ENCODE results near the gene GABRB1. TPM values are rescaled to one million over a fixed set of nuclear protein-coding genes. Genes with fewer than 3 reads are reported as not detected.

Gene GABRB1
- total and polyA plus RNA-seq, 2 donors (not counting 1 experiment from before 2014, with no cell fraction given), result 0.05 to 0.17 TPM

GRCh38 chr4:47013373-47013772 is 18.0 kb upstream of the GABRB1 start:
- DNase-seq (ENCODE audit: low read depth in 2 of 2), result no peak
- H3K79me2 ChIP-seq (ENCODE audit: control insufficient read depth, insufficient read depth, low read length), result no peaks in the 10 kb centered on the region
- no peaks in the 10 kb centered on the region for H3K4me1 ChIP-seq (ENCODE audit: control insufficient read depth, extremely low read depth, insufficient read depth, low read length)
- no peaks in the 10 kb centered on the region for H3K27me3 ChIP-seq (ENCODE audit: control insufficient read depth, insufficient read depth, low read length)
- H3K9ac ChIP-seq (ENCODE audit: insufficient read depth, low read length), result no peak overlapping the region
- H3K27ac ChIP-seq (ENCODE audit: insufficient read depth, low read length), result no peak overlapping the region
- H3K36me3 ChIP-seq (ENCODE audit: control insufficient read depth, insufficient read depth, low read length), result no peaks in the 10 kb centered on the region
- no peak overlapping the region for H2AFZ ChIP-seq (ENCODE audit: low read length)
- TF ChIP-seq EZH2 (IDR thresholded peaks at IDR 0.05; ENCODE audit: low read length, missing control alignments) (no peak), CTCF (conservative IDR thresholded peaks at IDR 0.05 in 1 of 2, IDR thresholded peaks at IDR 0.05 in 1 of 2; ENCODE audit: low read depth in 1 of 2, low read length in 2 of 2) (no peak)
- H3K4me2 ChIP-seq (ENCODE audit: extremely low read depth, insufficient read depth, low read length), result no peak overlapping the region
- no peaks in the 10 kb centered on the region for H3K9me3 ChIP-seq (ENCODE audit: control insufficient read depth, insufficient read depth, low read depth, low read length)
- no peaks in the 10 kb centered on the region for H4K20me1 ChIP-seq (ENCODE audit: control insufficient read depth, extremely low read depth, insufficient read depth, low read length)
- no peak overlapping the region for H3K4me3 ChIP-seq (replicated peaks in 1 of 4; ENCODE audit: control extremely low read depth in 1 of 4, insufficient read depth in 1 of 4, low read depth in 3 of 4, low read length in 4 of 4)

DNA sequence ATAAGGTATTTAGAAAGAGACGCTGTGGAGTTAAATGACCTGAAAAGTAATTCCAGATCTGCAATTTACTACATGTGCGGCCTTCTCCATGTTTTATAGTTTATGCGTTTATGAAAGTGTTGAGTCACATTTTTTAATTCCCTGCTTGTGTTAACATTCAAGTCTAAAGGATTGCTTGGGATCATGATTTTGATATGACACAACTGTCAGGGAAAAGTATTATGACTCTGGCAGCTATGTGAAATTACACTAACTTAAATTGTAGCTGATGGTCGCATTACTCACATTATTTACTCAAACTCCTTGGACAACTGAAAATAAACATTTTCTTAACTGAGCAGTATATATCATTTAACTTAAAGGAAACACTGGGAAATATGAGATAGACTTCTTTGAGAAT is 14.3 kb upstream of the GABRB1 start:
- H3K36me3 ChIP-seq (ENCODE audit: control insufficient read depth, insufficient read depth, low read length), result no peaks in the 10 kb centered on the region
- H3K9me3 ChIP-seq (ENCODE audit: control insufficient read depth, insufficient read depth, low read depth, low read length), result no peaks in the 10 kb centered on the region
- no peaks in the 10 kb centered on the region for H3K79me2 ChIP-seq (ENCODE audit: control insufficient read depth, insufficient read depth, low read length)
- no peak overlapping the region for H3K27ac ChIP-seq (ENCODE audit: insufficient read depth, low read length)
- no peak overlapping the region for H2AFZ ChIP-seq (ENCODE audit: low read length)
- peak; percentile 7 to 71 for DNase-seq (ENCODE audit: low read depth in 2 of 2)
- H3K9ac ChIP-seq (ENCODE audit: insufficient read depth, low read length), result no peak overlapping the region
- no peak overlapping the region for H3K4me3 ChIP-seq (replicated peaks in 1 of 4; ENCODE audit: control extremely low read depth in 1 of 4, insufficient read depth in 1 of 4, low read depth in 3 of 4, low read length in 4 of 4)
- no peaks in the 10 kb centered on the region for H3K27me3 ChIP-seq (ENCODE audit: control insufficient read depth, insufficient read depth, low read length)
- H3K4me1 ChIP-seq (ENCODE audit: control insufficient read depth, extremely low read depth, insufficient read depth, low read length), result no peaks in the 10 kb centered on the region
- no peaks in the 10 kb centered on the region for H4K20me1 ChIP-seq (ENCODE audit: control insufficient read depth, extremely low read depth, insufficient read depth, low read length)
- no peak overlapping the region for H3K4me2 ChIP-seq (ENCODE audit: extremely low read depth, insufficient read depth, low read length)
- no peak for TF ChIP-seq CTCF (conservative IDR thresholded peaks at IDR 0.05 in 1 of 2, IDR thresholded peaks at IDR 0.05 in 1 of 2; ENCODE audit: low read depth in 1 of 2, low read length in 2 of 2)
- TF ChIP-seq EZH2 (IDR thresholded peaks at IDR 0.05; ENCODE audit: low read length, missing control alignments), result no peak

- no peaks in the 10 kb centered on the region for H3K36me3 ChIP-seq (ENCODE audit: control insufficient read depth, insufficient read depth, low read length)
- no peaks in the 10 kb centered on the region for H3K4me1 ChIP-seq (ENCODE audit: control insufficient read depth, extremely low read depth, insufficient read depth, low read length)
- H3K9ac ChIP-seq (ENCODE audit: insufficient read depth, low read length), result no peak overlapping the region
- peak; percentile 56 to 65 for DNase-seq (ENCODE audit: low read depth in 2 of 2)
- H4K20me1 ChIP-seq (ENCODE audit: control insufficient read depth, extremely low read depth, insufficient read depth, low read length), result no peaks in the 10 kb centered on the region
- TF ChIP-seq CTCF (conservative IDR thresholded peaks at IDR 0.05 in 1 of 2, IDR thresholded peaks at IDR 0.05 in 1 of 2; ENCODE audit: low read depth in 1 of 2, low read length in 2 of 2), result no peak
- no peak for TF ChIP-seq EZH2 (IDR thresholded peaks at IDR 0.05; ENCODE audit: low read length, missing control alignments)
- H3K79me2 ChIP-seq (ENCODE audit: control insufficient read depth, insufficient read depth, low read length), result no peaks in the 10 kb centered on the region
- no peaks in the 10 kb centered on the region for H3K27me3 ChIP-seq (ENCODE audit: control insufficient read depth, insufficient read depth, low read length)
- H3K9me3 ChIP-seq (ENCODE audit: control insufficient read depth, insufficient read depth, low read depth, low read length), result no peaks in the 10 kb centered on the region
- H2AFZ ChIP-seq (ENCODE audit: low read length), result no peak overlapping the region
- no peak overlapping the region for H3K27ac ChIP-seq (ENCODE audit: insufficient read depth, low read length)
- H3K4me2 ChIP-seq (ENCODE audit: extremely low read depth, insufficient read depth, low read length), result no peak overlapping the region
- H3K4me3 ChIP-seq (replicated peaks in 1 of 4; ENCODE audit: control extremely low read depth in 1 of 4, insufficient read depth in 1 of 4, low read depth in 3 of 4, low read length in 4 of 4), result no peak overlapping the region
Observed at GRCh38 chr4:47017494-47017893, 13.9 kb upstream of the GABRB1 start.

All from fibroblast of lung (primary cell).